ENCODE data around the gene TRPM2. TPM values are rescaled to one million over a fixed set of nuclear protein-coding genes. Genes with fewer than 3 reads are reported as not detected.

Gene TRPM2
- total RNA-seq, result 1.6 TPM

- Histone ChIP-seq H3K27me3 (ENCODE audit: control insufficient read depth in 3 of 3, insufficient read depth in 3 of 3, low read length in 3 of 3) (peaks cover 50 to 54% (median 50%) of the 10 kb centered on the region in 3 donors), H3K36me3 (ENCODE audit: control insufficient read depth in 3 of 3, insufficient read depth in 3 of 3, low read length in 3 of 3) (no peaks in the 10 kb centered on the region), H3K4me3 (ENCODE audit: low read length in 3 of 3) (peak within 1 kb of the TSS; percentile 8 to 48 (median 29)), H3K27ac (ENCODE audit: low read depth, low read length) (peak within 1 kb of the TSS; percentile 57), H3K9me3 (ENCODE audit: control insufficient read depth in 3 of 3, low read length in 3 of 3) (no peaks in the 10 kb centered on the region), H3K4me1 (ENCODE audit: control insufficient read depth in 3 of 3, insufficient read depth in 3 of 3, low read length in 3 of 3) (peaks cover 0 to 11% (median 5%) of the 10 kb centered on the region in 3 donors), H3K9ac (ENCODE audit: low read depth in 1 of 3, low read length in 3 of 3) (peak within 1 kb of the TSS in 1 of 3 donors; percentile 25)
Observed at GRCh38 chr21:44353191-44353970, at the start of gene TRPM2. TSS of gene TRPM2 (plus strand) at chr21:44353621. CDS start at chr21:44353701, 80 bp downstream.

GRCh38 chr21:44304011-44304616, 49.3 kb upstream of the TRPM2 start:
- Histone ChIP-seq H3K9ac (ENCODE audit: low read depth in 1 of 3, low read length in 3 of 3) (peak overlapping the region in 1 of 3 donors; percentile 33), H3K36me3 (ENCODE audit: control insufficient read depth in 3 of 3, insufficient read depth in 3 of 3, low read length in 3 of 3) (peaks cover 0 to 9% (median 2%) of the 10 kb centered on the region in 3 donors), H3K4me3 (ENCODE audit: low read length in 3 of 3) (no peak overlapping the region), H3K27ac (ENCODE audit: low read depth, low read length) (no peak overlapping the region), H3K27me3 (ENCODE audit: control insufficient read depth in 3 of 3, insufficient read depth in 3 of 3, low read length in 3 of 3) (peaks cover 0 to 1% (median 0%) of the 10 kb centered on the region in 3 donors), H3K9me3 (ENCODE audit: control insufficient read depth in 3 of 3, low read length in 3 of 3) (no peaks in the 10 kb centered on the region), H3K4me1 (ENCODE audit: control insufficient read depth in 3 of 3, insufficient read depth in 3 of 3, low read length in 3 of 3) (peaks cover 31 to 37% (median 36%) of the 10 kb centered on the region in 3 donors)

GRCh38 chr21:44304877-44305293, 48.5 kb upstream of the TRPM2 start:
- Histone ChIP-seq H3K9ac (ENCODE audit: low read depth in 1 of 3, low read length in 3 of 3) (no peak overlapping the region), H3K4me1 (ENCODE audit: control insufficient read depth in 3 of 3, insufficient read depth in 3 of 3, low read length in 3 of 3) (peaks cover 25 to 32% (median 31%) of the 10 kb centered on the region in 3 donors)

GRCh38 chr21:44305691-44306090, 47.7 kb upstream of the TRPM2 start:
- Histone ChIP-seq H3K4me3 (ENCODE audit: low read length in 3 of 3) (no peak overlapping the region), H3K27me3 (ENCODE audit: control insufficient read depth in 3 of 3, insufficient read depth in 3 of 3, low read length in 3 of 3) (no peaks in the 10 kb centered on the region), H3K9ac (ENCODE audit: low read depth in 1 of 3, low read length in 3 of 3) (no peak overlapping the region), H3K36me3 (ENCODE audit: control insufficient read depth in 3 of 3, insufficient read depth in 3 of 3, low read length in 3 of 3) (peaks cover 4 to 9% (median 5%) of the 10 kb centered on the region in 3 donors), H3K4me1 (ENCODE audit: control insufficient read depth in 3 of 3, insufficient read depth in 3 of 3, low read length in 3 of 3) (peaks cover 23 to 32% (median 30%) of the 10 kb centered on the region in 3 donors), H3K27ac (ENCODE audit: low read depth, low read length) (no peak overlapping the region), H3K9me3 (ENCODE audit: control insufficient read depth in 3 of 3, low read length in 3 of 3) (no peaks in the 10 kb centered on the region)

More at GRCh38 chr21:44304877-44305293, 48.5 kb upstream of the TRPM2 start:
- Histone ChIP-seq H3K36me3 (ENCODE audit: control insufficient read depth in 3 of 3, insufficient read depth in 3 of 3, low read length in 3 of 3) (peaks cover 1 to 9% (median 2%) of the 10 kb centered on the region in 3 donors), H3K9me3 (ENCODE audit: control insufficient read depth in 3 of 3, low read length in 3 of 3) (no peaks in the 10 kb centered on the region), H3K27me3 (ENCODE audit: control insufficient read depth in 3 of 3, insufficient read depth in 3 of 3, low read length in 3 of 3) (no peaks in the 10 kb centered on the region), H3K4me3 (ENCODE audit: low read length in 3 of 3) (no peak overlapping the region), H3K27ac (ENCODE audit: low read depth, low read length) (no peak overlapping the region)

- H3K27me3 ChIP-seq (ENCODE audit: control insufficient read depth in 3 of 3, insufficient read depth in 3 of 3, low read length in 3 of 3), result no peaks in the 10 kb centered on the region
- no peak overlapping the region for H3K9ac ChIP-seq (ENCODE audit: low read depth in 1 of 3, low read length in 3 of 3)
- no peak overlapping the region for H3K27ac ChIP-seq (ENCODE audit: low read depth, low read length)
- H3K4me3 ChIP-seq (ENCODE audit: low read length in 3 of 3), result no peak overlapping the region
- no peaks in the 10 kb centered on the region for H3K9me3 ChIP-seq (ENCODE audit: control insufficient read depth in 3 of 3, low read length in 3 of 3)
- H3K4me1 ChIP-seq (ENCODE audit: control insufficient read depth in 3 of 3, insufficient read depth in 3 of 3, low read length in 3 of 3), result peaks cover 11 to 19% (median 16%) of the 10 kb centered on the region in 3 donors
- H3K36me3 ChIP-seq (ENCODE audit: control insufficient read depth in 3 of 3, insufficient read depth in 3 of 3, low read length in 3 of 3), result peaks cover 17 to 18% (median 18%) of the 10 kb centered on the region in 3 donors
Observed at GRCh38 chr21:44306936-44307704, 46.3 kb upstream of the TRPM2 start.

GRCh38 chr21:44310628-44311507, 42.6 kb upstream of the TRPM2 start:
- Histone ChIP-seq H3K4me1 (ENCODE audit: control insufficient read depth in 3 of 3, insufficient read depth in 3 of 3, low read length in 3 of 3) (no peaks in the 10 kb centered on the region), H3K36me3 (ENCODE audit: control insufficient read depth in 3 of 3, insufficient read depth in 3 of 3, low read length in 3 of 3) (peaks cover 23 to 36% (median 24%) of the 10 kb centered on the region in 3 donors)

GRCh38 chr21:44312089-44312488, 41.3 kb upstream of the TRPM2 start:
- no peaks in the 10 kb centered on the region for H3K4me1 ChIP-seq (ENCODE audit: control insufficient read depth in 3 of 3, insufficient read depth in 3 of 3, low read length in 3 of 3)
- H3K27ac ChIP-seq (ENCODE audit: low read depth, low read length), result no peak overlapping the region
- H3K27me3 ChIP-seq (ENCODE audit: control insufficient read depth in 3 of 3, insufficient read depth in 3 of 3, low read length in 3 of 3), result no peaks in the 10 kb centered on the region
- no peaks in the 10 kb centered on the region for H3K9me3 ChIP-seq (ENCODE audit: control insufficient read depth in 3 of 3, low read length in 3 of 3)
- H3K9ac ChIP-seq (ENCODE audit: low read depth in 1 of 3, low read length in 3 of 3), result no peak overlapping the region
- H3K36me3 ChIP-seq (ENCODE audit: control insufficient read depth in 3 of 3, insufficient read depth in 3 of 3, low read length in 3 of 3), result peaks cover 27 to 39% (median 28%) of the 10 kb centered on the region in 3 donors
- no peak overlapping the region for H3K4me3 ChIP-seq (ENCODE audit: low read length in 3 of 3)

More at GRCh38 chr21:44310628-44311507, 42.6 kb upstream of the TRPM2 start:
- Histone ChIP-seq H3K27ac (ENCODE audit: low read depth, low read length) (no peak overlapping the region), H3K27me3 (ENCODE audit: control insufficient read depth in 3 of 3, insufficient read depth in 3 of 3, low read length in 3 of 3) (no peaks in the 10 kb centered on the region), H3K9ac (ENCODE audit: low read depth in 1 of 3, low read length in 3 of 3) (no peak overlapping the region), H3K9me3 (ENCODE audit: control insufficient read depth in 3 of 3, low read length in 3 of 3) (no peaks in the 10 kb centered on the region), H3K4me3 (ENCODE audit: low read length in 3 of 3) (no peak overlapping the region)

GRCh38 chr21:44312716-44313115, 40.7 kb upstream of the TRPM2 start:
- no peak overlapping the region for H3K9ac ChIP-seq (ENCODE audit: low read depth in 1 of 3, low read length in 3 of 3)
- no peak overlapping the region for H3K27ac ChIP-seq (ENCODE audit: low read depth, low read length)
- peaks cover 27 to 34% (median 28%) of the 10 kb centered on the region in 3 donors for H3K36me3 ChIP-seq (ENCODE audit: control insufficient read depth in 3 of 3, insufficient read depth in 3 of 3, low read length in 3 of 3)
- H3K9me3 ChIP-seq (ENCODE audit: control insufficient read depth in 3 of 3, low read length in 3 of 3), result no peaks in the 10 kb centered on the region
- no peak overlapping the region for H3K4me3 ChIP-seq (ENCODE audit: low read length in 3 of 3)
- H3K4me1 ChIP-seq (ENCODE audit: control insufficient read depth in 3 of 3, insufficient read depth in 3 of 3, low read length in 3 of 3), result no peaks in the 10 kb centered on the region
- no peaks in the 10 kb centered on the region for H3K27me3 ChIP-seq (ENCODE audit: control insufficient read depth in 3 of 3, insufficient read depth in 3 of 3, low read length in 3 of 3)

- no peak overlapping the region for H3K9ac ChIP-seq (ENCODE audit: low read depth in 1 of 3, low read length in 3 of 3)
- no peak overlapping the region for H3K27ac ChIP-seq (ENCODE audit: low read depth, low read length)
- no peaks in the 10 kb centered on the region for H3K9me3 ChIP-seq (ENCODE audit: control insufficient read depth in 3 of 3, low read length in 3 of 3)
- H3K27me3 ChIP-seq (ENCODE audit: control insufficient read depth in 3 of 3, insufficient read depth in 3 of 3, low read length in 3 of 3), result no peaks in the 10 kb centered on the region
- no peaks in the 10 kb centered on the region for H3K4me1 ChIP-seq (ENCODE audit: control insufficient read depth in 3 of 3, insufficient read depth in 3 of 3, low read length in 3 of 3)
- no peak overlapping the region for H3K4me3 ChIP-seq (ENCODE audit: low read length in 3 of 3)
- H3K36me3 ChIP-seq (ENCODE audit: control insufficient read depth in 3 of 3, insufficient read depth in 3 of 3, low read length in 3 of 3), result peaks cover 28 to 37% (median 30%) of the 10 kb centered on the region in 3 donors
Observed at GRCh38 chr21:44313451-44313850, 40.0 kb upstream of the TRPM2 start.

Data from skeletal muscle tissue (tissue), 4 donors.